Fibroblast of mammary gland (primary cell): Measurements from ENCODE around the gene WDR81.
A peak's percentile ranks its signal among the peaks of the same experiment; 100 is the strongest.
"Not testable (repeated sequence)": the region's sequence is repeated elsewhere in the genome, so short reads cannot be mapped to it uniquely, and the experiment has no call there.

ENCODE experiments used
- DNase-seq: peaks from one replicate; pipeline ENCODE4 v3.0.0-alpha.2; 2010; ENCODE audit warnings: low read depth
- H3K4me3 ChIP-seq: 2 replicates; pipeline ENCODE4 v1.5.1; 2011; ENCODE audit warnings: low read depth, mild to moderate bottlenecking, low read length, moderate library complexity; ENCODE audit not compliant: control insufficient read depth
- CTCF ChIP-seq: conservative IDR thresholded peaks from 2 replicates; pipeline ENCODE4 v1.5.1; 2011; ENCODE audit warnings: low read depth, low read length, inconsistent platforms; ENCODE audit not compliant: control insufficient read depth, insufficient read depth

WDR81 gene

GRCh38 chr17:1759529-1759928, 35.0 kb downstream of the WDR81 start:
- no peak for TF ChIP-seq CTCF
- no peak overlapping the region for H3K4me3 ChIP-seq
- DNase-seq = no peak

GRCh38 chr17:1762233-1762900, 37.9 kb downstream of the WDR81 start:
- DNase-seq = peak; percentile 89
- H3K4me3 ChIP-seq = peak overlapping the region; percentile 88
- TF ChIP-seq CTCF = no peak

- TF ChIP-seq CTCF = no peak
- H3K4me3 ChIP-seq = peak overlapping the region; percentile 88
- DNase-seq = peak; percentile 94
These were observed 38.7 kb downstream of the WDR81 start for GRCh38 chr17:1762901-1763898.

- TF ChIP-seq CTCF = no peak
- H3K4me3 ChIP-seq = peak overlapping the region; percentile 88
- peak; percentile 95 for DNase-seq
These were observed 39.8 kb downstream of the WDR81 start for GRCh38 chr17:1764284-1764683.

GRCh38 chr17:1764705-1765104, 40.2 kb downstream of the WDR81 start:
- H3K4me3 ChIP-seq, DNase-seq: not testable (repeated sequence)

- no peak for DNase-seq
- no peak overlapping the region for H3K4me3 ChIP-seq
- TF ChIP-seq CTCF = no peak
These were observed 41.1 kb downstream of the WDR81 start for GRCh38 chr17:1765576-1765975.
